GM15510 (cell line): ENCODE measurements around the gene LRRC3.

Source experiments
- POLR2A ChIP-seq: IDR thresholded peaks from 3 replicates; pipeline ENCODE4 v1.6.1; 2011; ENCODE audit warnings: borderline replicate concordance; ENCODE audit not compliant: insufficient read length; ENCODE audit errors: extremely low read depth

LRRC3 gene, protein sequence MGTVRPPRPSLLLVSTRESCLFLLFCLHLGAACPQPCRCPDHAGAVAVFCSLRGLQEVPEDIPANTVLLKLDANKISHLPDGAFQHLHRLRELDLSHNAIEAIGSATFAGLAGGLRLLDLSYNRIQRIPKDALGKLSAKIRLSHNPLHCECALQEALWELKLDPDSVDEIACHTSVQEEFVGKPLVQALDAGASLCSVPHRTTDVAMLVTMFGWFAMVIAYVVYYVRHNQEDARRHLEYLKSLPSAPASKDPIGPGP

DNA sequence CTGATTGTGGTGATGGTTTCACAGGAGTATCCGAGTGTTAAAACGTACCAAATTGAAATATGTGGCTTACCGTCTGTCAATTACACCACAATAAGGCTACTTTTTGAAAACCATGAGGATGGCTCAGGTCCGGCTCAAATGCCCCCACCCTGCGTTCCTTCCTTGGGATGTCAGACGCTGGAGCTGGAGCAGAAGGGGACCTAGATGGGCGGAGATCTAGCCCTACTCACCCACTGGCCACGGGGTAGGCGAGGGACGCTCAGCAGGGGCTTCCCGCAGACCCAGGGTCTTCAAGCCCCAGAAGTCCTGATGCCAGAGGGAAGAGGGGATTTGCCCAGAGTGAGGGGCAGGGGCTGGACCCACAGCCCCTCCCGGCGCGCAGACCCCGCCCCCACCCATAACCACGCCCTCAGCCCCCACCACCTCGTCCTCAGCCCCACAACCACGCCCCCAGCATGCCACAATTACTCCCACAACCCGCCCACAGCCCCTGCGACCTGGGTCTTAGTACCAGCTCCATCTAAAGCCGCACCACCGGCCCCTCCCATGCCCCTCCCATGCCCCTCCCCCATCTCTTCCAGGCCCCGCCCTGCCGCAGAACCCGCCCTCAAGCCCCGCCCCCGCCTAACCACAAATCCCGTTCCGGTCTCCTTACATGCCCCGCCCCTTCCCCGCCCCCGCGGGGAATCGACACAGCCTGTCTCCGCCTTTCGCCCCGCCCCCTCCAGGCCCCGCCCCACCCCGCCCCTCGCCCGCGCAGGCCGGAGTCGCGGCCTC is at the start of gene LRRC3:
Gene LRRC3 (plus strand): TSS at position 764 of the 777 bp plus-strand sequence. CDS start 1,135 bp downstream, outside the sequence.
- TF ChIP-seq POLR2A: no peak

- TF ChIP-seq POLR2A: no peak
Observed at GRCh38 chr21:44405948-44406872, 49.1 kb upstream of the LRRC3 start.

- no peak for TF ChIP-seq POLR2A
Observed at GRCh38 chr21:44406953-44407352, 48.4 kb upstream of the LRRC3 start.

GRCh38 chr21:44407493-44407892 is 47.8 kb upstream of the LRRC3 start:
- no peak for TF ChIP-seq POLR2A

DNA sequence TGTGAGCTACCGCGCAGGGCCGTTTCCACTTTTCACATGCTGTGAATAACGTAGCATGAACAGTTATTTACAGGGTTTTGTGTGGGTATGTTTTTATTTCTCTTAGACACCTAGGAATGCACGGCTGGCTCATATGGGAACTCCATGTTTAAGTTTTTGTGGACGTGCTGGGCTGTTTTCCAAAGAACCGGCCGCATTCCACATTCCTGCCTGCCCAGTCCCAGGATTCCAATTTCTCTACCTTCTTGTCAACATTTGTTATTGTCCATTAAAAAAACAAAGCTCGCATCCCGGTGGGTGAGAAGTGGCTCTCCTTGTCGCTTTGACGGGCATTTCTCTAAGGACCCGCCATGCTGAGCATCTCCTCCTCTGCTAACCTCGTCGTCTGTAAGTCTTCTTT is 47.1 kb upstream of the LRRC3 start:
- no peak for TF ChIP-seq POLR2A

DNA sequence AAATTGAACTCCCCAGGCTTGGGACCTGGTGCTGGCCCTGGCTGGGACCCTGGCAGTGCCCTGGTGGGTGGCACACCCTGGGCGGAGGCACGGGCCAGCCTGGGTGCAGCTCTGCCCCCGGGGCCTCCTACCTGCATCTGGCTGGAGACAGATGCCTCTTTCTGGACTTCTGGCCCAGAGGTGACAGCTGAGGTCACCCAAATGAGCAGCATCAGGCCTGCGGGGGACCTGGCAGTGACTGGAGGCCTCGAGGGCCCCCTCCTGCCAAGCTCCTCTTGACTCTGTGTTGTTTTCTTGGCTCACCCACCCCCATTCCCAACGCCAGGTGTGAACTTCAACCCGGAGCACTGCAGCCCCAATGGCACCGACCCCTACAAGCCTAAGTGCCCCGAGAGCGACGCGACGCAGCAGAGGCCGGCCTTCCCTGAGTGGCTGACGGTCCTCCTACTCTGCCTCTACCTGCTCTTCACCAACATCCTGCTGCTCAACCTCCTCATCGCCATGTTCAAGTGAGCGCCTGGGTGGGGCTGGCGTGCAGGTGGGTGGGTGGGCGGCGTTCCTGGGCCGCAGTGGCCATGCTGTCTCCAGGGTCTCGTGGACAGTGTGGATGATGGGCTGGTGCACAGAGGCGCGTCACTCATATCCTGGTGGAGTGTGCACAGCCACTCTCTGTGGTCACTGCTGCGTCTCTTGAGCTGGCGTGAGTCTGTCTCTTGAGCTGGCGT is 41.6 kb upstream of the LRRC3 start:
- TF ChIP-seq POLR2A: no peak

DNA sequence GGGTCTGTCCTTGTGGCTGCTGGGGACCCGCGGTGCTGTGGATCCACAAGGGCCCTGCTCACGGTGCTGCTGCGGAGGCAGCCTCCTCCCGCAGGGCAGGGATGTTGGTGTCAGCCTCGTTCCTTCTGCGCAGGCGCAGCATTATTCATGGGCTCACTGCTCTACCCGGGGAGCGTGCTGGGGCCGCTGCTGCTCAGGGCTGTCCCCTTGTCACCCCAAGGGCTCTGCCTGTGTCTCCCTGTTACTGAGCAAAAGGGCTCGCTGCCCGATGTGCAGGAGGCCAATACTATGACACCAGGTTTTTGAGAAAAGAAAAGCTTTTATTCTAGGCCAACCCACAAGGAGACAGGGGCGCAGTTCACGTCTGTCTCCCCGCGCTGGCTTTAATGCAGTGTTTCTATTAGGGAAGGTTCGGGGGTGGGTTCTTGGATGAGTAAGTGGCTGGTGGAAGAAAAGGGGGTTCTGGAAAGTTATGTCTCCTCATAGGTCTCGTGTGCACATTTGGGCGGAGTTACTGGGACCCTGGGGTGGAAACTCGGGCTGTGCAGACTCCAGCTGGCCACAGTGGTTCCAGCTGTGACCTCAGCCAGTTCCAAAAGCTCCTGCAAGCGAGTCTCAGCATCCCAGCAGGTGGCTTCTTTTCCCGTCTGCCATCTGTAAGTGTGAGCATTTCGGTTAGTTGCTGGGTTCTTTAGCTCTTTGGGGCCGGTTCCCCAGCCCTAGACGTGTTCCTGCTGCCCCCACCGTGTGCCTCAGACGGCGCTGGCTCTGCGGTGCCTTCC is 40.8 kb upstream of the LRRC3 start:
- no peak for TF ChIP-seq POLR2A

DNA sequence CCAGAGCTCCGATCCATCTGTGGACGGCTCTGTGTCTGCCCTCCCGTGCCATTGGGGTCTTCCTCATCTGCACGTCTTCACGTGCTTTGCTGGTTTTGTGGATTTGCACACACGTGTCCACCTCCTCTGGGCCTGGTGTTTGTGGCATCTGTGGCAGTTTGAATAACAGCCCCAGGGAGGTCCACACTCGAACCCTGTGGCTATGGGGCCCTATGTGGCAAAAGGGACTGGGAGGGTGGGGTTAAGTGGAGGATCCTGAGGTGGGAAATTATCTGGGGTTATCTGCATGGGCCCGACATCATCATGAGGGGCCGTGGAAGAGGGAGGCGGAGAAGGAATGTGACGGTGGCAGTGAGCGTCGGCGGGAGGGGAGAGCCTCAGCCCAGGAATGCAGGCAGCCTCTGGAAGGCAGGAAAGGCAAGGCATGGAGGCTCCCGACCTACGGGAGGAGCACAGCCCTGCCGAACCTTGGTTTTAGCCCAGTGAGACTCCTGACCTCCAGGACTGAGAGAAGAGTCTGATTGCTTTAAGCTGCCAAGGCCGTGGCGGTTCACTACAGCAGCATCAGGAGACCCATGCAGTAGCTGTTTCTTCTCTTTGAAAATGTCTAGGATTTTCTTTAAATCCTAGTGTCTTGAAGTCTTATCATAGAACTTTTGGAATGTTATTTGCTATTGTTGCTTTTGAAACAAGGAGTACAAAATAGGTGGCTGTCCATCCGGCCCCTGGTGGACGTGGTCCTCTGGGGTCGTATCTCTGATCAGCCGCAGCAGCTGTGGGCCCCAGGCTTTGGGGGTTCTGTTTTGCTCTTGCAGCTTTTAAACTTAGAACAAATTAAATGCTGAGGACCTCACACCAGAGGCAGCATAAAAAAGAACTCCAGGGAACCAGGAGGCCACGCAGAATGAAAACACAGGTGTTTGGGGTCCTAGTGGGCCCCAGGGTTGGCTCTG is 40.0 kb upstream of the LRRC3 start:
- no peak for TF ChIP-seq POLR2A

- no peak for TF ChIP-seq POLR2A
Observed at GRCh38 chr21:44416193-44416592, 39.1 kb upstream of the LRRC3 start.

GRCh38 chr21:44418108-44418875 is 37.0 kb upstream of the LRRC3 start:
- no peak for TF ChIP-seq POLR2A

- no peak for TF ChIP-seq POLR2A
Observed at GRCh38 chr21:44418876-44419230, 36.5 kb upstream of the LRRC3 start.

GRCh38 chr21:44419679-44420078 is 35.6 kb upstream of the LRRC3 start:
- TF ChIP-seq POLR2A: no peak

GRCh38 chr21:44420416-44421205 is 34.7 kb upstream of the LRRC3 start:
- TF ChIP-seq POLR2A: no peak
